K562 (cell line): ENCODE measurements around the gene TXNRD2. TPM values are rescaled to one million over a fixed set of nuclear protein-coding genes. Genes with fewer than 3 reads are reported as not detected.

ENCODE experiments used
- EP300 ChIP-seq: IDR thresholded peaks from 2 replicates; pipeline ENCODE4 v1.6.1; 2012; ENCODE audit warnings: low read length, improper control_type of control experiment
- FOXA3 ChIP-seq, 2 experiments: fragments of 450-650 bp in 1 of 2; sonication (generic) in 1 of 2; formaldehyde crosslinking; IDR thresholded peaks in 1 of 2; conservative IDR thresholded peaks in 1 of 2; 2 replicates each; pipeline versions ENCODE4 v1.4.0 to v1.8.0; 2020 to 2022; ENCODE audit warnings: mild to moderate bottlenecking in 2 of 2, missing genetic modification reagents in 1 of 2
- HDAC6 ChIP-seq: IDR thresholded peaks from 2 replicates; pipeline ENCODE4 v1.6.1; 2012; ENCODE audit warnings: low read depth, mild to moderate bottlenecking, control low read depth, inconsistent platforms, low read length, moderate library complexity
- MED1 ChIP-seq: sonication (generic); formaldehyde crosslinking; IDR thresholded peaks from 2 replicates; pipeline ENCODE4 v1.8.1; 2023; ENCODE audit warnings: missing genetic modification reagents, borderline replicate concordance
- MTA1 ChIP-seq: fragments of 450-650 bp; IDR thresholded peaks from 2 replicates; pipeline ENCODE4 v1.6.1; 2017; ENCODE audit warnings: borderline replicate concordance
- NCOA2 ChIP-seq, 2 experiments: fragments of 450-650 bp; IDR thresholded peaks; 2 replicates each; pipeline ENCODE4 v1.6.1; 2018; ENCODE audit warnings: mild to moderate bottlenecking in 2 of 2, moderate library complexity in 1 of 2; ENCODE audit not compliant: partially characterized antibody in 2 of 2
- PBX2 ChIP-seq, 2 experiments: IDR thresholded peaks in 1 of 2; conservative IDR thresholded peaks in 1 of 2; 2 replicates each; pipeline ENCODE4 v1.6.1; 2016; ENCODE audit warnings: low read depth in 2 of 2, mild to moderate bottlenecking in 1 of 2, missing compliant biosample characterization in 1 of 2, missing genetic modification characterization in 1 of 2, moderate library complexity in 1 of 2
- PKNOX1 ChIP-seq: fragments of 450-650 bp; IDR thresholded peaks from 2 replicates; pipeline ENCODE4 v1.6.1; 2016
- PML ChIP-seq: IDR thresholded peaks from 2 replicates; pipeline ENCODE4 v1.6.1; 2012; ENCODE audit warnings: low read length, inconsistent platforms
- RBFOX2 ChIP-seq: fragments of 200-400 bp; formaldehyde crosslinking; IDR thresholded peaks from 2 replicates; pipeline ENCODE4 v1.6.1; 2017; ENCODE audit warnings: low read depth, mild to moderate bottlenecking, low read length, moderate library complexity
- RBM15 ChIP-seq: fragments of 200-400 bp; formaldehyde crosslinking; IDR thresholded peaks from 2 replicates; pipeline ENCODE4 v1.6.1; 2018; ENCODE audit warnings: mild to moderate bottlenecking, low read length, moderate library complexity; ENCODE audit not compliant: insufficient read depth
- RERE ChIP-seq: sonication (generic); formaldehyde crosslinking; IDR thresholded peaks from 2 replicates; pipeline ENCODE4 v1.8.0; 2023; ENCODE audit warnings: missing genetic modification reagents, mild to moderate bottlenecking, borderline replicate concordance
- SMARCC2 ChIP-seq: fragments of 450-650 bp; IDR thresholded peaks from 2 replicates; pipeline ENCODE4 v1.6.1; 2017; ENCODE audit warnings: antibody characterized with exemption, moderate library complexity, mild to moderate bottlenecking, low read depth
- TSC22D4 ChIP-seq: fragments of 450-650 bp; IDR thresholded peaks from 2 replicates; pipeline ENCODE4 v1.6.1; 2016; ENCODE audit warnings: missing genetic modification characterization, missing biosample characterization, control low read depth
- ZNF253 ChIP-seq: fragments of 250-450 bp; sonication (Bioruptor Pico); conservative IDR thresholded peaks from 2 replicates; pipeline ENCODE4 v1.6.1; 2021; ENCODE audit warnings: mild to moderate bottlenecking
- ZNF589 ChIP-seq: fragments of 200-800 bp; sonication (Bioruptor generic); IDR thresholded peaks from 2 replicates; pipeline ENCODE4 v1.6.1; 2016; ENCODE audit warnings: low read depth, missing genetic modification characterization, missing compliant biosample characterization
- polyA plus RNA-seq, 8 experiments: library from polyadenylated mRNA; depleted of rRNA in 4 of 8; stranded (reverse) in 5 of 8; unstranded in 3 of 8; fragments of >200 nt; fragmentation: Nextera tagmentation in 2 of 8; fragmentation: Illumina TruSeq in 1 of 8; extraction: Ambion mirVana in 2 of 8; extraction: Trizol in 1 of 8; gene quantifications; 2 replicates each; pipeline versions ENCODE4 v1.2.1 to v1.2.3, GENCODE V29; 2011 to 2014; ENCODE audit warnings: inconsistent platforms in 1 of 8, missing spikeins in 1 of 8
- total RNA-seq, 7 experiments: library from RNA; depleted of rRNA in 6 of 7; stranded (reverse); fragments of >200 nt in 6 of 7; fragmentation: Illumina TruSeq in 2 of 7; extraction: Trizol in 2 of 7; gene quantifications; 2 replicates each; pipeline versions ENCODE4 v1.2.1 to v1.2.3, GENCODE V29; 2011 to 2021; ENCODE audit warnings: low replicate concordance in 1 of 7

TXNRD2 gene
- total and polyA plus RNA-seq, 9 of the 15 experiments (the other 6 are each of a cell fraction or from before 2014, with no cell fraction given): 3.3 to 80.2 (median 49.4) TPM

GRCh38 chr22:19845054-19845722 lies 96.4 kb downstream of the TXNRD2 start (continued):
- TF ChIP-seq RERE: no peak
- TF ChIP-seq RBM15: no peak
- no peak for TF ChIP-seq PML
- no peak for TF ChIP-seq SMARCC2
- 0 out of 2 replicates have a peak, but pooled peaks have one; percentile 78 for TF ChIP-seq HDAC6
- no peak for TF ChIP-seq ZNF253 (CRISPR knock-in tag)
- no peak for TF ChIP-seq MED1
- TF ChIP-seq TSC22D4 (tag): no peak
- no peak for TF ChIP-seq PBX2 (CRISPR knock-in tag; IDR thresholded peaks at IDR 0.05; ENCODE audit: low read depth)
- no peak for TF ChIP-seq PBX2 (tag; conservative IDR thresholded peaks at IDR 0.05; ENCODE audit: low read depth)
- no peak for TF ChIP-seq MTA1
- no peak for TF ChIP-seq NCOA2 (IDR thresholded peaks at IDR 0.05; ENCODE audit: partially characterized antibody in 2 of 2)
- peak; percentile 16; the same call in 1 of the 2 replicates for TF ChIP-seq RBFOX2
- TF ChIP-seq FOXA3 (CRISPR knock-in tag; conservative IDR thresholded peaks at IDR 0.05 in 1 of 2, IDR thresholded peaks at IDR 0.05 in 1 of 2): no peak
- TF ChIP-seq ZNF589 (CRISPR knock-in tag): no peak
- TF ChIP-seq EP300: no peak
- no peak for TF ChIP-seq PKNOX1
